Germinal center (tissue), 1 donor: ENCODE results near the gene FAF1.
"Not testable (repeated sequence)": the region's sequence is repeated elsewhere in the genome, so short reads cannot be mapped to it uniquely, and the experiment has no call there.

Source experiments
- DNase-seq: peaks from one replicate; pipeline ENCODE4 v3.0.0; 2012; ENCODE audit warnings: mixed read lengths, low spot score

The FAF1 gene

GRCh38 chr1:50774759-50775351 lies 185.2 kb downstream of the FAF1 start:
- peak; percentile 31 for DNase-seq

- no peak for DNase-seq
Observed at GRCh38 chr1:50766688-50767087, 193.4 kb downstream of the FAF1 start.

- not testable (repeated sequence) for DNase-seq
Observed at GRCh38 chr1:50756543-50756942, 203.5 kb downstream of the FAF1 start.

- not testable (repeated sequence) for DNase-seq
Observed at GRCh38 chr1:50754764-50755163, 205.3 kb downstream of the FAF1 start.

- peak; percentile 10 for DNase-seq
Observed at GRCh38 chr1:50750021-50750619, 209.9 kb downstream of the FAF1 start.

- no peak for DNase-seq
Observed at GRCh38 chr1:50747394-50747793, 212.7 kb downstream of the FAF1 start.

- no peak for DNase-seq
Observed at GRCh38 chr1:50742523-50742922, 217.5 kb downstream of the FAF1 start.

GRCh38 chr1:50739125-50739524 lies 220.9 kb downstream of the FAF1 start:
- no peak for DNase-seq

GRCh38 chr1:50735443-50735842 lies 224.6 kb downstream of the FAF1 start:
- peak; percentile 32 for DNase-seq

- DNase-seq = not testable (repeated sequence)
Observed at GRCh38 chr1:50727578-50727977, 232.5 kb downstream of the FAF1 start.

- peak; percentile 26 for DNase-seq
Observed at GRCh38 chr1:50724626-50725286, 235.3 kb downstream of the FAF1 start.

GRCh38 chr1:50720457-50721053 lies 239.5 kb downstream of the FAF1 start:
- no peak for DNase-seq

- DNase-seq = no peak
Observed at GRCh38 chr1:50719126-50719525, 240.9 kb downstream of the FAF1 start.

GRCh38 chr1:50717327-50717726 lies 242.7 kb downstream of the FAF1 start:
- DNase-seq = no peak

- not testable (repeated sequence) for DNase-seq
Observed at GRCh38 chr1:50716455-50716854, 243.6 kb downstream of the FAF1 start.

GRCh38 chr1:50710099-50710498 lies 250.0 kb downstream of the FAF1 start:
- no peak for DNase-seq

- DNase-seq = no peak
Observed at GRCh38 chr1:50707824-50708223, 252.2 kb downstream of the FAF1 start.

- no peak for DNase-seq
Observed at GRCh38 chr1:50705699-50706098, 254.4 kb downstream of the FAF1 start.

GRCh38 chr1:50705041-50705440 lies 255.0 kb downstream of the FAF1 start:
- DNase-seq = no peak

- DNase-seq = peak; percentile 50
Observed at GRCh38 chr1:50704126-50704525, 255.9 kb downstream of the FAF1 start.

- DNase-seq = no peak
Observed at GRCh38 chr1:50703240-50703639, 256.8 kb downstream of the FAF1 start.

- DNase-seq = no peak
Observed at GRCh38 chr1:50702395-50702794, 257.7 kb downstream of the FAF1 start.

GRCh38 chr1:50701706-50702317 lies 258.3 kb downstream of the FAF1 start:
- DNase-seq = no peak
